ENCODE measurements around the gene SERTAD2.
A peak's percentile ranks its signal among the peaks of the same experiment; 100 is the strongest.

The SERTAD2 gene

GRCh38 chr2:64672708-64673107 is 19.0 kb upstream of the SERTAD2 start:
- no peak for DNase-seq (ENCODE audit: low read depth in 2 of 2)

DNA sequence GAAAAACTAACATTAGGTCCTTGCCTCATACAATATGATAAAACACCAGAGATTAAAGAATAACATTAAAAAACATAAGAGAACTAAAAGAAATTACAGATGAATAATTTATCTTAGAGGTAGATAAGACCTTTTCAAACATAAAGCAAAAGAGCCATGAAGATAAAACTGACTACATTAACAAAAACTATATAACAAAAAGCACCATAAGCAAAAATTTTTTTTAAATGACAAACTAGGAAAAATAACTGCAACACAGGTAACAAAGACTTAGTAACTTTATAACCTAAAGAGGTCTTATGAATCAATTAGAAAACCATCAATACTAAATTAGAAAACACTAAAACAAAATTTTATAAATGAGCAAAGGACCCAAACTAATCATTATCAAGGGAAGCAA is 16.3 kb upstream of the SERTAD2 start:
- DNase-seq (ENCODE audit: low read depth in 2 of 2), result no peak

GRCh38 chr2:64669288-64669687 is 15.6 kb upstream of the SERTAD2 start:
- DNase-seq (ENCODE audit: low read depth in 2 of 2), result no peak

DNA sequence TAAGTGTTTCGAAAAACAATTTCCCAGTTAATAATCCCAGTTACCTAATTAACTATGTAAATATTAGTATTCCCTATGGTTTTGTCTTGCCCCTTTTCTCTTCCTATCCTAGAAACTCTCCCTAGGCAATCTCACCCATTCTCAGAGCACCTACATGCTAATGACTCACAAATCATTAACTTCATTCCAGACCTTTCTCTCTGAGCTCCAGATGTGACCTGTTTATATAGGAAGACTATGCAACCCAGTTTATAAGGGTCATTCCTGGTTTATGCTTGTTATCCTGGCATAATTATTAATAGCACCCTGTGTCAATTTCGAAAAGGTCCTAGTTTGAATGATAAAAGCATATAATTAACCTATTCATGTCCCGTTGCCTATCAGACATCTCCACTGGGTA is 14.8 kb upstream of the SERTAD2 start:
- no peak for DNase-seq (ENCODE audit: low read depth in 2 of 2)

DNA sequence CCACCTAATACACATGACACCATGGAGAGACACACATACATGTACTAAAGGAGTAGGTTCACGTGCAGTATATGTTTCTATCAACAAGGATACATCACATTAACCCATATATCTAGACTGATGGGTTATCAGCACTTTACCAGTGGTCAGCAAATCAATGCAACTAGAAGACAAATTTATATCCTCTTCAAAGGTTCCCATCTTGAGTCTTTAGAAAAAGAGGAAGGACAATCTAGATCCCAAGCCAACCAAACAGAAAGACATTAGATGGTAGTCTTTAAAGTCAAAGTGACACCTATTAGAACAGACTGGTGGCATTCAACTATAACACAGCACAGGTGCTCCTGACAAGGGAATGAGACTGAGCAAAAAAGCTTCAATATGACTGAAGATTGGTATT is 13.8 kb upstream of the SERTAD2 start:
- DNase-seq (ENCODE audit: low read depth in 2 of 2), result no peak

- no peak for DNase-seq (ENCODE audit: low read depth in 2 of 2)
Observed at GRCh38 chr2:64666810-64667438, 13.2 kb upstream of the SERTAD2 start.

GRCh38 chr2:64665709-64666108 is 12.0 kb upstream of the SERTAD2 start:
- no peak for DNase-seq (ENCODE audit: low read depth in 2 of 2)

- DNase-seq (ENCODE audit: low read depth in 2 of 2), result no peak
Observed at GRCh38 chr2:64663402-64663801, 9.7 kb upstream of the SERTAD2 start.

DNA sequence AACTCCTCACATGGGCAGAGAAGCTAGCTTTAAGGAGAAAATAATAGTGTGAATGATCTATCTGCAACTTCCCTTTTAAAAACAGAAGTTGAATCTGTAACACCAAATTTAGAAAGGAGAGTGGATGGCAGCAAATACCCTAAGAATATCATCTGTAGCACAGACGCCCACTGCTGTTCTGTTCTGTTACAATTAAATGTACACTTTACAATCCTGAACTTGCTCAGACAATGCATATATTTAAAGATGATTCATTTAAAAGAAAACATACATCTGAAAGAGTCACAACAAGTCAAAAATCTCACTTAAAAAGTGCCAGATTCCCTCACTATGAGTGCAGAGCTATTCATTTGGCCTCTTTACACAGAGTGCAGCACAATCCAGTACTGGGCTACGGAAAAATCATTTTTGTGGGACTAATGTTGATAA is 8.0 kb upstream of the SERTAD2 start:
- DNase-seq (ENCODE audit: low read depth in 2 of 2), result no peak

- DNase-seq (ENCODE audit: low read depth in 2 of 2), result no peak
Observed at GRCh38 chr2:64659252-64659651, 5.5 kb upstream of the SERTAD2 start.

- DNase-seq (ENCODE audit: low read depth in 2 of 2), result no peak
Observed at GRCh38 chr2:64658269-64658668, 4.6 kb upstream of the SERTAD2 start.

DNA sequence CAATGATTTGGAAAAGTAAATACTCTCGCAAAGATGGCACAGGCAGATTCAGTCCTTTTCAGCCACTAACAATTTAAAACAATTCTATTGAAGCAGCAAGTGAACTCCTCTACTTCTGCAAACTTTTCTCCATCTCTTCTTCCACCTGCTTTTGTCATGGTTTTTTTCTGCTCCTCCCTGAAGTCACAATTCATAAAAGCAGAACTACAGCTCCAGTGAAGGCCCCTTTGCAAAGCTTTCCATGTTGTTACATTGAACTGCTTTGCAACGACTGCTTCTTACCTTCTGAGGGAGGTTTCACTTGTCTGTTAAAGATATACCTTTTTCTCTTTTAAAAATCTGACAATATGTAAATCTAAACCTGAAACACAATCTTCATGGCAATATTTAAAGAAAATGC is 3.7 kb upstream of the SERTAD2 start:
- DNase-seq (ENCODE audit: low read depth in 2 of 2), result no peak

DNA sequence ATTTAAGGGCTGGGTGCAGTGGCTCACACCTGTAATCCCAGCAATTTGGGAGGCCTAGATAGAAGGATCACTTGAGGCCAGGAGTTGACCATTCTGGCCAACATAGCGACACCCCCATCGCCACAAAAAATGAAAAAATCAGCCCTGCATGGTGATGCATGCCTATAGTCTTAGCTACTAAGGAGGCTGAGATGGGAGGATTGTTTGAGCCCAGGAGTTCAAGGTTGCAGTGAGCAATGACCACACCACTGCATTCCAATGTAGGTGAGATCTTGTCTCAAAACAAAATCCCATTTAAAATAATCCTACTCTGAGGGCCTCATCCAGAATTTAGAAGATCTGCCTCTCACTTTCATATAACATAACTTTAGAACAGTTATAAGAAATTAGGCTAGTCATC is 2.7 kb upstream of the SERTAD2 start:
- no peak for DNase-seq (ENCODE audit: low read depth in 2 of 2)

DNA sequence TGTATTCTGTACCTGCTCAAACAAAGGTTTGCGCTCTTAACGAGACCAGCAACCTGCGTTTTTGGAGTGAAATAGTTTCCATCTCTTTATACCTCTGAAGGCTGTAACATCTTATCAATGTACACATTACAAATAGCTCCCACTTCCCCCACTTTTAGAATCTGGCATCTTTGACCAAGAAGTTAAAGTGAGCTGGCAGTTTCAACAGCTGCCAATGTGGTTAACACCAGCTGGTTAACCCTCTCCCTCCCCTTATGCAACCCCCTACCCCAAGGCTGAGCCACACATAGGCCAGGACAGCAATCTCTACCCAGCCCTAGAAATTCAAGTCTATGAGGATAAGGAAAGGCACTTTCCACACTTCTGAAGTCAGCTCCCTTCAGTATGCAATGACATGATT is 2.2 kb upstream of the SERTAD2 start:
- DNase-seq (ENCODE audit: low read depth in 2 of 2), result no peak

DNA sequence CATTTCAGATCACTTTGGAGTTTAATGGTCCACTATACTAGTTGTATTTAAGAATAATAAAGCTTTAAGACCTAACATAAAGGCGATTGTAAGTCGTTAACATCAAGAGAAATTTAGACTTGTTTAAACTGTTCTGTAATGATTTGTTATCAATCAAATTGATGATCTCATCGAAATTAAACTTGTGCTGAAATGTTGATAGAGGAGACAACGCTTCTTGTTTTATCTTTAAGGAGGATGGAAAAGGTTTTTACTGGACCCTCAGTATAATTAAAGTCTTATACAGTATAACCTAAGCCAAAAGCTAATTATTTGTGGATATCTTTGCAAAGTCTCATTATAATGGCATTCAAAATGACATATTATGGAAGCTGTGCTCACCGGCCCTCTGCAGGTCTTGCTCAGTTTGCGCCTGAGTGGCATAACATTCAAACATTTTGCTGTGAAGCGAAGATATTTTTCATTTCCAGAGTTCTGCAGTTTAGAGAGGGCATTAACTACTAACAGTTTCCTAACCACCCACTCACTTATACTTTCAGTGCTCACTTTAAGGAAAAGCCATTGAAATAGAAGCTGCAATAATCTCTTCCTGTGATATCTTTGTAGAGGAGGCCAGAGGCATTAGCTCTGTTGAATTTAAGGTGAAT is 1.4 kb upstream of the SERTAD2 start:
- no peak for DNase-seq (ENCODE audit: low read depth in 2 of 2)

DNA sequence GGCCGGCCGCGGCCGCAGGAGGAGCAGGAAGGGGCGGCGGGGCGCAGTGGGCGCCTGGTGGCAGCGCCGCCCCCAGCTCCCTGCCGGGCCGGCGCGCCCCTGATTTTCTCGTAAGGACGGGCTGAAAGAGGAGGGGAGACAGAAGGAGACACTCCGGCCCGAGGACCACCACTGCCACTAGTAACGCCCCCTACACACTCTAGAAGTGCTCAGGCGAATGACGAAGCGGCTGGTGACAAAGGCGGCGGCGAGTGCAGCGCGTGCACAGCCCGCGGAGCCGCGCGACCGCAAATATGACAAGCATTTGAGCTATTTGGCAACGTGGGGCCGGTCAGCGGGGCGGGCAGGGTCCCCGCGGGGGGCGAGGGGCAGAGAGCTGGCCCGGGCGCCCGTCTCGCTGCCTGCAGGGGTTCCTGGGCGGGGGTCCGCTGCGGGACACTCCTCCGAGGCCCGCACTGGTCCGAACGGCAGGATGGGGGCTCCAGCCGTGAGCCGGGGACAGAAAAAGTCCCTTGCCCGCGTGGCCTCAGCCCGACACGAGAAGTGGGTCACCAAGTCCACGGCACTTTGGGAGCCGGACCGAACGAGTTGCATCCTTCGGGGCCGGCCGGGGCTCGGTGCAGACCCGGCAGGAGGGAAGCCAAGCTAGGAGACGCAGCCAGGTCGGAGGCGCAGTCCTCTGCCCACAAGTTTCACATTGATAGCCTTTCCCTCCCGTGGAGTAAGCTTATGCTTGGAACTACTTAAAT is 524 bp upstream of the SERTAD2 start:
- DNase-seq (ENCODE audit: low read depth in 2 of 2), result peak in 1 of 2 donors; percentile 52

DNA sequence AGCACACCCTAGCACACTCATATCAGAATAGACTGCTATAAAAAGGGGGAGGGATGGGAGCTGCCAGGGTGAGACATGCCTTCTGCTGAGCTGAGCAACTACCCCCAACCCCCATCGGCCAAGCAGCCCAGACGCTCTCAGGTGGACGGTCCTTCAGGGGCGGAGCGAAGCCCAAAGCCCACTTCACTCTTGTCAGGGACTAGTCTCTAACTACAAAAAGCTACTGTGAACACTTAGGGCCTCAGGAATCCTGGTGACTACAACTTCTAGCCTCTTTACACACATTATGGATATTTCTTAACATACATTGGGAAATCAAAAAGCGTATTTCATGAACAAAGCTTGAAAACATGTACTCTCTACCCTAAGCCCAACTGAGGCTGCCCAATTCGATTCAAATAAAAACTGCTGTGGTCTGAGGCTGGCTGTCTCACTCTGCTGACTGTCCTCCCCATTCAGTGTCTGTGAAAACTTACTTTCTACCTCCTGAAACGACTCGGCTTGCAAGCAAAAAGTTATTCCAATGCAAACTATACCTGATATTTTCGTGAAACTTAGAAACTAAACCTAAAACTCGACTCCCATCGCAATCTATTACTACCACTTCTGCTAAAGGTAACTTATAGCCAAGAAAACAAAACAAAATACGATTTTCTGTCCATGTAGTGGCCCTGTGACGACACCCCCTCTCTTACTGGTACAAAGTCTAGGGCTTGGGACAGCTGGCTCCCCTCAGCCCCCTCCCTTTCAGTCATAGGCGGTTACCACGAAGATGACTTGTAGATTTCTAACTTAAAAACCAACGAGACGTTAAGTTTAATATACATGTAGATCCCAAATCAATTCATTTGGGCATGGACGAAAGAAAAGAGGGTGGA is 1.2 kb downstream of the SERTAD2 start:
- DNase-seq (ENCODE audit: low read depth in 2 of 2), result no peak

DNA sequence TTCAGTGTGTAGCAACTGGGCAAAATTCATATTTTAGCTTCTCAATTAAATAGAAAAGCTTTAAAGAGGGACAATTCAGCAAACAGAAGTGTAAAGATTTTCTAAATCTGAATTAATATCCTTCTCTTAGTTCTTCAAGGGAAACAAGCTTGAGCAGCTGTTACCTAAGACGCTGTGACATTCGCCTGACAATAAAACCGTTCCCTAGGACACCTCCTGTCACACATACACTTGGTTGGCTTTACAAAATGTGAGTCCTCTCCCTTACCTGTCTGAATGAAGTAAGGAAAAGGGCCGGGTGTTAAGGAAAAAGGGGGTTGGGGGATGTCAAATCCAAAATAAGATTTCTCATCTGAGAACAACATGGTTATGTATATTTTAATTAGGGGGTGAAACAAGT is 2.1 kb downstream of the SERTAD2 start:
- no peak for DNase-seq (ENCODE audit: low read depth in 2 of 2)

DNA sequence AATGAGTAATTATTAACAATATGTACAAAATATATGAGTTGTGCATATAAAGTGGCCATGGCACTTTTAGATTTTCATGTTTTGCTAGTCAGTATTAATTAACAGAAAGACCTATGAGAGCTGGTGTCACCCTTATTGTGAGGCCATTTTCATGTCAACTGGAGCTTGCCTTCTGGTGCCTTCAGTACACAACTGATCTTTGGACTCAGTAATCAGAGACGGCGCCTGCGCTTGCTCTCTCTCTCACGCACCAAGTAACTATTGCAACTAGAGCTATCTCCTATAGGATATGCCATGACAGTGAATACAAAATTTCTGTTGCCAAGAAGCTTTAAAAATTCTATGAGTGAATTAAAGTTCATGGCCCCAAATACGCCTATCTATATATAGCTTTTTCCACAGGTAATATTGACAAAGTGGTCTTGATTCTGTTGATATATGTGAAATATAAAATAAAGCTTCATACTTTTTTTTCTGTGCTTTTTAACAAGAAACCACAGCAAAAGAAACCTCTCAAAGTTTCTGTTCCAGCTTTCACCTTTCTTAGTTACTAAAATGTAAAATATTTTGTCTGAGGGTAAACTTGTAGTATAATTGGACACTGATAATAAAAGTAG is 2.9 kb downstream of the SERTAD2 start:
- DNase-seq (ENCODE audit: low read depth in 2 of 2), result no peak

- no peak for DNase-seq (ENCODE audit: low read depth in 2 of 2)
Observed at GRCh38 chr2:64650296-64650695, 3.4 kb downstream of the SERTAD2 start.

DNA sequence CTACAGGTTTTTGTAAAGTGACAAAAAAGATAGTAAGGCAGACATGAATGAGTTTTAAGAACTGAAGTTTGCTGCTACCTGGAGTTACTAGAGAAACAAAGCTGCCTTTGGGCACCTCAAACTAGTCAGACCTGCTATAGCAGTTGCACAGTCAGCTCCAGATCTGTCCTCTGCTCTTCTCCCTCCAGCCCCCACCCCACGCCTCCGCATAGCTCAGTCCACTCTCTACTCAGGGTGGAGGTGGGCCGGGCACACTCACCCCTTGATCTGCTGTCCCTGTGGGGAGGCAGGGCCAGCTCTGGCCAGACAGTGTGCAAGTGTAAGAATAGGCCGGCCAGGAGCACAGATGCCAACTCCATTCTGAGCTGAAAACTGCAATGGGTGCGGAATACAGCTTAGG is 4.1 kb downstream of the SERTAD2 start:
- DNase-seq (ENCODE audit: low read depth in 2 of 2), result no peak

DNA sequence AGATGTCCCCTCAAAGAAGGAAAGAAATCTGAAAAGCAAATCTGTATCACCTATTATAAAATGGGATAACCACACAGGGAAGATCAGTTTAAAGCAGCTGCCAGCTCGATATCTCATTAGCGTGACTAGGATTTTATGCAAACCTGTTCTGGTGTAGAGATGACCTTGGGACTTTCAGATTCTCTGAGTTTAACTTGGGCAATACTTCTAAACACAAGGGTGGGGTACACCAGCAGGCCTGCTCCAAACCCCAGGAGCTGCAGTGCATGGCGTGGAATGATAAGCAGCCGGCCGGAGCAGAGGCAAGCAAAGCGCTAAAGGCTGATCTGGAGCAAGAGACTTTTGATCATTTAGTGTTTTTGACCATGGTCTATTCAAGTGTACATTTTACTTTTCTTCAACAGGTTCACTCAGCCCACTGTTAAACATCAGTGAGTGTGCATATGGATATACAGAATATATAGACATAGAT is 4.7 kb downstream of the SERTAD2 start:
- no peak for DNase-seq (ENCODE audit: low read depth in 2 of 2)

Measured in stimulated activated CD8-positive, alpha-beta memory T cell treated with anti-CD3 and anti-CD28 coated beads, Interleukin-7, amount 100 ng/mL, for 1 hour (primary cell).